NCI-H526 (cell line): ENCODE data around the gene DDX25.

Source experiments
- DNase-seq, 2 experiments: peaks; one replicate each; lab custom pipeline; 2025; lab: John Stamatoyannopoulos, UW

DDX25 gene

GRCh38 chr11:125977333-125977732 lies 73.0 kb downstream of the DDX25 start:
- no peak for DNase-seq

DNA sequence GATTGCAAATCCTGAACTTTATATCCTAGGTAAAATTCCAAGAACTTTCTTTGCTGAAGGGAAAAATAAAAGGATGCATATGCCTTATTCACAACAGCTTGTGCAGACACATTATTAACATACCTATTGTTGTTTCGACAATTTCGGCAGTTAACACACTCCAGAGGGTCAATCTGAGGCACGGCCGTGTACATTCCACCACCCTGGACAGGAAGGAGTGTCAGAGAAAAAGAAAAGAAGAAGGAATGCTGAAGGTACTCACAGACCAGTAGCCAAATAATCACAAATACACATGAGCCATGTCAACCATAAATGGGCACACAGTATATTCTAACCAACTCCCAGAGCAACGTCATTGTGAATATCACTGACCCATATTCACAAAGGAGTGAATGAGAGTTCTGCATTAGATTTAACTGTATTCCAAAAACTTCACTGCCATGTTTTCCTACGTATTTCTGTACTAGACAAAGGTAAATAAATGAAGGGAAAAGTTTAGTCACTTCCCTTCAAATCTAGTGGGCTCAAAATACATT lies 73.9 kb downstream of the DDX25 start:
- DNase-seq: no peak
